Stimulated activated CD8-positive, alpha-beta memory T cell treated with anti-CD3 and anti-CD28 coated beads, Interleukin-2, amount 100 ng/mL, for 1 hour (primary cell): Measurements from ENCODE around the gene LRCH1.

Experiments used
- DNase-seq, 2 donors: peaks; one replicate each; pipeline ENCODE4 v3.0.0-alpha.2; 2020; ENCODE audit warnings: low read depth in 2 of 2

Gene LRCH1

DNA sequence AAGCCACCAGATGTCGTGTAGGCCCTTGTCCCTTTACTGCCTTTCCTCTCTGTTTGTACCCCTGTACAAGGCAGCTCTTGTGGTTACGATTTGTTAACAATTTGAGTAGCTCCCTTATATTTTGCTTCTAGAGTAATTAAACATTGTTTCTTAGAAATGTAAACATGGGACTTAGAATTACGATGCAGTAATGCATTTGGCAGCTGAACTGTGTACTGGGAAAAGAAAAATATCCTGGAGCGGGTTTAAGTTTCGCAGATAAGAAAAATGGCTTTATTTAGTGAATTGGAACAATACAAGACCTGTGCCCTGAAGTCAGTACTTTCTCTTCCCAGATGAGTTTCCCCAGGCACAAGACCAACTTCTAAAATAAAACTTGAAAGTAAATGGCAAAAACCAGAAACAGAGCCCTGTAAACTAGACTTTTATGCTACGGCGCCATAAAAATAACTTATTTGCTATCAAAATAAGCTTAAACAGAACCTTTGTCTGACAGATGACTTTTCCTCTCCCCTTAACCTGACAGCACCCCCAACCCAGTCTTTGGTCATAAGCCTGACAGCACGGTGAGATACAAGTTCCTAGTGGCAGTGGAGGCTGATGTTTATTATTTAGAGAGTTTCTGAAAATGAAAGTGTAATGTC, 63.0 kb downstream of the LRCH1 start:
- no peak for DNase-seq

DNA sequence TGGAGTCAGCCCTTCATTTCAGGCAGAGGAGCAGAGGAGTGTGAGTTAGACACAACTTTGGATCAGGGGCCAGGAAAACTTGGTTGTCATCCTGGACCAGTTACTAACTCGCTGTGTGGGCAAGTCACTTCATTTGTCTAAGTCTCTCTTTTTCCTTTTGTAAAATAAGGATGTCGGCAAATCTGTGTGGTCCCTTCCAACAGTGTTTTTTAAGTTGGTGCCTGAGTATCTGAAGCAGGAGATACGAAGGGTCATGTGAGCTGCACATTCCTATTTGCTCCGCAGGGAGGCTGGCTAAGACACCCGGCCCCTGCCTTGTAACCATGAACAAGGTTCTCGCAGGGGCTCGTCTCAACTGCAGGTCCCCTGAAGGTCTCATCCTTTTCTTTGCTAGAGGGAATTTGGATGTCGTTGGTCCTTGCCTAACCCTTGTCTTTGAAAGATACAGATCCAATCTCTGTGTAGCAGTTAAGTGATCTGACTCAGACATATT, 64.3 kb downstream of the LRCH1 start:
- DNase-seq: no peak

DNA sequence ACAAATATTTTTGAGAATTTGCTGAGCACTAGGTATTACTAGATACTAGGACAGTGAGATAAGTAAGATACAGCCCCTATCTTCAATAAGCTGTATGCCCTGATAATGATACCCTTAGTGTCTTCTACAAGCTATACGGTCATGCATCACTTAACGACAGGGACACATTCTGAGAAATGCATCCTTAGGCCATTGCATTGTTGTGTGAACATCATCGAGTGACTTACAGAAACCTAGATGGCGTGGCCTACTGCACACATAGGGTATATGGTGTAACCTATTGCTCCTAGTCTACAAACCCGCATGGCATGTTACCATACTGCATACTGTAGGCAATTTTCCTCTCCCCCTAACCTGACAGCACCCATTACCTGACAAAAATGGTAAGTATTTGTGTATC, 64.9 kb downstream of the LRCH1 start:
- DNase-seq: no peak

DNA sequence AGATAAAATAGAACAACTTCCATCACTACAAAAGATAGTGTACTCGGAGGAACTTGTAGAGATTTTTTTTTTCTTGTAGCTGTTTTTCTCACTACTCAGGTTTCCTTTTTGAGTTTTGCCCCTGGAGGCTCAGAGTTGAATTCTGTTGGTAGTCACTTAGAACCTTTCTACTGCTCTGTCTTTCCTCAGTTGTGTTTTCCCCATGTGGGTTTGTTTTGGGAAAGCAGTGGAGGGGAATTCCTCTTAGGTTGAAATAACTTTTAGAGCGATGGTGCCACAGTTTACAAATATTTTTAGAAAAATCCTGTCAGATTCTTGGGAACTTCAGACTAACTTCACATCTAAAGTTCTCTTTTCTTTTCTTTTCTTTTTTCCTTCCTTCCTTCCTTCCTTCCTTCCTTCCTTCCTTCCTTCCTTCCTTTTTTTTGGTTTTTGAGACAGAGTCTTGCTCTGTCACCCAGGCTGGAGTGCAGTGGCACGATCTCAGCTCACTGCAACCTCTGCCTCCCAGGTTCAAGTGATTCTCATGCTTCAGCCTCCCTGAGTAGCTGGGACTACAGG, 65.8 kb downstream of the LRCH1 start:
- DNase-seq: no peak

DNA sequence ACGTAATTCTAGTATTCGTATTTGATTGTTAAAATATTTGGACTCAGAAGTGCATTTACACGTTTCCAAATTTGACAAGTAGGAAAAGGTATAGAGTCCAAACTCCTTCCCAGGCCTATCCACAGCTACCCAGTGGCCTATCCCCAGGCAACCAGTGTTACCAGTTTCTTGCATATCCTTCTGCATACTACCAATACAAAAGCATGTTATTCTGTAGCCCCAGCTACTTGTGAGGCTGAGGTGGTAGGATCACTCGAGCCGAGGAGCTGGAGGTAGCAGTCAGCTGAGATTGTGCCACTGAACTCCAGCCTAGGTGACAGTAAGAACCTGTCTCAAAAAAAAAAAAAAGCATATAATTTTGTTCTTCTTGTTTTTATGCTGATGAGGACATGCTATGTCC, 67.1 kb downstream of the LRCH1 start:
- no peak for DNase-seq

DNA sequence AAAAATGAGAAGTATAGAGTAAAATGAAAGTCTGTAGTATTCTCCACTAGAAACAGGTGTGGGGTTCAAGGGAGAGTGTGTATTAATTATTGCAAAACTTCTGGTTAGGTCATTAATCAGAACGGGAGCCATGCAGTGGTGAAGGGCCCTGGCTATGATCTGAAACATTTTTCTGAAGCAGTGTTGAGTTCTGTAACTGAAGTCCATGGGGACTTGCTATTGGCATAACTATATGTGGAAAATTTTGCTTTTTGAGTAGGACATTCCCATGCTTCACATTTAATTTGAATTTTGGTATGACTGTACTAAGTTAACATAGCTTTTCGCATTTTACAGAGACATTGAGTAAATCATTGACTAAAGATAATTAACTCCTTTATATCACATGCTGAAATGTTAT, 67.5 kb downstream of the LRCH1 start:
- no peak for DNase-seq

DNA sequence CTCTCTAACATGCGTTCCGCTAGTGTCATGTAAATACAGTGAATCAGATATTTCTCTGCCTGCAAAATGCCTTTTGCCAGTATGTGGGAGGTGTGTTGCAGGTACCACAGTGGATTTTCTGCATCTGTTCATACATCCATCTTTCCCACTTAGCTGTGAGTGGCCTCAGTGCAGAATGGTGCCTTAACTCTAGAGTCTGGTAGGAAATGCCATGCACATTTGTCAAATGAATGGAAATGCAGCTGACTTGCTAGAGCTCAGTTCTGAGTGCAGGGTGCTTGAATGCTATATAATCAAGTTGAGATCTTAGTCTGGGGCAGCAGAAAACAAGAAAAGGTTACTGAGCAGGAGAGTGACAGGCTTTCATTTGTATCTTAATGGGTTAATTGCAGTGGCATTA, 68.2 kb downstream of the LRCH1 start:
- no peak for DNase-seq

DNA sequence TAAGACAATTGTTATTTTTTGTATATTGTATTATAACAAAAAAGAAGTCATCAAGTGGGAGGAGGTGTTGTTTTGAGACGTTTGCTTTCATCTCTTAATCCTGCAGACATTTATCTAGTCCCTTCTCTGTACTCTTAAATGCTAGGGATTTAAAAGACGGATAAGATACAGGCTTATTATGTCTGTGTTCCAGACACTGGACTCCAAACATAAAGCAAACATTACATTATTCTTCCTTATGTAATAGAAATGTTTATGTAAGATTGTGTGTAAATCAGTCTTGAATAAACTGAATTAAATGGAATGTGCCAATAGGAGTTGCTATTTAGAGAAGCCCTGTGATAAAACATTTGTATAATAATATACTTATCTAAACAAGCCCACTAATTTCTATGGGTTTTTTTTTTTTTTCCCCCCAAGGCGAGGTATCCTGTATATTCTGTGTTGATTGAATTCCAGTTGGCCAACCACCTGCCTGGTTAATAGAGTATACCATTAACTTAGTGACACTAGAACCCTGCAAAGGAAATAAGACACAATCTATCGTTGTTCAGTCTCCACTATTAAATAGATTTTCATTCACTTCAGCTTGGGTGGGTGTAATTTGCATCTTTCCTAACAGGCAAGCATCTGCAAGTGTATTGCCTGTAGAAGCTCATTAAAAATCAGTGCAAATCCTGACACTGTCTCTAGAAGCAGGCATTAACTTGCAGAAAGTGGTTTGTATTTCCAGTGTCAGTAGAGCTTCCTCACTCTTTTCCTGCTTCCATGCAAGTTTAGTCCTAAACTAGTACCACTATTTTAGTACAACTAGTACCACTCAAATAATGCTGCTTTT, 69.0 kb downstream of the LRCH1 start:
- DNase-seq: no peak

DNA sequence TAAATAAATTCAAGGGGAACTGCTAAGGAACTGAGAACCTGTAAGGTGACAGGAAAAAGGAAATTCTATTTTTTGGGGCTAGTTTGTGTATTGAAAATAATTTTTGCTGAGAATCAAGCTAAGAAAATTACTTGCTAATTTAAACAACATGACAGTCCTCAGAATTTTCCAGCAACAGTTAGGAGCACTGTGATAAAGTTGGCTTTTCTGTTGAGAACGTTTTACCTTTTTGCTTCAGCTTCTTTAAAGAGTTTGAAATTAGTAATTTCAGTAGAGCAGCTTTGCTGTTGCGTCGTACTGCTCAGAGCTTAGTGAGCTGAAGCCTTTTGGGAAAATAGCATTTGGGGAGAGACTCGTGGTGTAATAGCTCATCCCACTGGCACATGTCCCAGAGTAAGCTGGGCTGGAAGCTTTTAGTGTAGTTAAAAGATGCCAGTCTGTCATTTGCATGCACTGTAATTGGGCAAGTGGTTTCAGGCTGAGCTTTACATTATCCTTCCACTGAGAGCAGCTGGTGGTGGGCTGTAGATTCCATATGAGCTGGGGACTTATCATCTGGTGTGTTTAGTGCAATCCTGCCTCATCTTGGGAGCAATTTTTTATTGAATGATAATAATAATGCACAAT, 69.8 kb downstream of the LRCH1 start:
- DNase-seq: no peak

DNA sequence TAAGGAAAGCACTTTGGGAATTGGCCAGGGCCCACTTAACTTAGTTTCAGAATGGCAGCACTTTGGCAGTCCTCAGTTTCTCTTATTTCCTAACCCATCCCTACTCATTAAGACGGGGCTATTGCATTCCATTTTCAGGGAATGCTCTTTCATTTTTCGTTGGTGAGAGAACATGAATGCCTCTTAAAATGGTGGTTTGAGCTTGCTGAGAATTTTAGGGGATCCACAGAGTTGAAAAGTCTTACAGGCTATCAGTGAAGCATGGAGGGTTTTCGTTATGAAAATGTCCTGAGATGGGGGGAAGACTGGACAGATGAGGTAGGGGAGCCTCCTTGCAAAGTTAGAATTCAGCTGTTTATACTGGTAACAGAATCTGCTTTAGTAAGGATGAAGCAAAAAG, 71.4 kb downstream of the LRCH1 start:
- no peak for DNase-seq

DNA sequence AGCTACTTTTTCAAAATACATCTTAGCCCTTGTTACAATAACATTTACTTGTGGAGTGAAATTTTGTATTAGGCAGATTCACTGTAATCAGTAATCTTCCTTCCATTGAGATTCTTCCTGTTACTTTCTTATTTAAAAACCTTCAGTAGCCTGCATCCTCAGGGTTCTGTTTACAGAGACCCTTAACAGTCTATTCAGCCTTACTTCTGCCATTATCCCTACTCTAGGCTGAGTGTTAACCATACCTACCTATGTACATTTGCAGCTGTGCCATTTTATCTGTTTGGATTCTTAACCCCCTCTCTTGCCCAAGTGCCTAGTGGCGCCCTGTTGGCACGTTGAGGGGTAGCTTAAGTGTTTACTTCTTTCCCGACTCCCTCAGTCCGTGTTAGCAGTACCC, 71.9 kb downstream of the LRCH1 start:
- no peak for DNase-seq

DNA sequence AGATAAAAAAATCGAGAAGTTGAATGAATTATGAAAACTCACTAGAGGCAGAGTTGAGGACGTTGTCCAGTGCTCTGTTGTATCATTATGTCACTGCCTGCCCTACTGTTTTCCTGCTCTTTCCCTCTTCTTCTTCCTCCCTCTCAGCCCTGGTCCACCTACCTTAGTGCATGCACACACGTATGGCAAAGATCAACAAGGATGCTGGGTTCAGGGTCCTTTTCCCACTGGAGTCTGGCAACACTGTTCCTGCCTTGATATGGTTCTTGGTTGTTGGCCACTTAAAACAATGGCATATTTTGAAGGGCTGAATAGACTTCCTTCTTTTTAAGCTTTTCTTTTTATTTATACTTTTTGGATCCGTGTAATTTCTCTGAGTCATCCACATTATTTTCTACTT, 74.5 kb downstream of the LRCH1 start:
- no peak for DNase-seq

DNA sequence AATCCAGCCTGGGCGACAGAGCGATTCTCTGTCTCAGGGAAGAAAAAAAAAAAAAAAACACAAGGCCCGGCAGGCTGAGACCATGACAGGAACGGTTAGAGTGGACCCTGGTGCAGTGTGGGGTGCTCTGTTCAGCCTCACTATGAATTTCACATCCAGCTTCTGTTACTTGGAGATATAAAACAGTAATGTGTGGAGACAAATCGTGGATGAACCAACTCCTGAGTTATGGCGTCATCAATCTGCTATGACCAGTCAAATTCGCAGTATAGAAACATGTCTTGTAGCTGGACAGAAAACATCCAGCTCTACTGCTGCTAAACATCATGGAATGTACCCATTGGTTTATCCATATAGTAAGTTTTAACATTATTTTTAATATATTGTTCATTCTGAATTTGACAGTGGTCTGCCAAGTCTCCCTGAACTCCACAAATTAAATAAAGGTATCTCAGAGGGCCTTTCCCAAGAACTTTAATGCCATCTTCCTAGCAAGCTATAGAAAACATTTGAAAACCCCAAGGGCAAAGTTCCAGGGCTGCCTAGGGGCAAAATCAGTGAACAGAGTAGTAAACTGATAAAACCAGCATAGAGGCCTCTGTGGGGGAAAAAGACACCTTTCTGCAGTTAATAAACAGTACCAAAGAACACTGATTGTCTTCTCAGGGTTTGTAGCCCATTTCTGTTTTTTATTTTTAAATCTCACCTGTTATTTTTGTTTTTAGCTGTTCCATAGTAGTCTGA, 75.8 kb downstream of the LRCH1 start:
- no peak for DNase-seq

DNA sequence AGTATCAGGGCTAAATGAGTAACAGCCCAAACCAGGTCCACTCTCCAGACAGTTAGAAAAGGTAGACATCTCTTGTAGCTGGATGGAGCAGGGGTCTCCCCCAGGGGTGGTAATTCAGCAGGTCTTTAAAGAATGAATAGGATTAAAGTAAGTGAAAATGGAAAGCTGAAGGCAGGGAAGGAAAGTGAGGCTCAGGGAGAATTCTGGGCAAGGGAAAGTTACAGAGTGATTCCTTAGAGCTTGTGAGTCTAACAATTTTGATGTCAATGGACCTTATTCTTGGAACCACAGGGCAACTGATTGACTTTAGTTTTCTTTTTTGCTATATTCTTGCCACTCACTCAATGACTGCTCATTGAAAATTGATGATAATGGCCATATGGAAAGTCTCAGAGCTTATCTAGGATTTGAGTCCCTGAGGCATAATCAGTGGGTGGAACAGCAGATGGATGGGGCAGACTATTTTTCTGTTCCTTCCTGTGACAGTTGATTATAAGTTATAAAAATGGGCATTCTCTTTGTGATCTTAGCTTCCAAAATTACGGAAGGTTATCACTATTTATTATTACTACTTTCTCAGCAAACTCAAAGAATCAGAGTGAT, 76.9 kb downstream of the LRCH1 start:
- no peak for DNase-seq

DNA sequence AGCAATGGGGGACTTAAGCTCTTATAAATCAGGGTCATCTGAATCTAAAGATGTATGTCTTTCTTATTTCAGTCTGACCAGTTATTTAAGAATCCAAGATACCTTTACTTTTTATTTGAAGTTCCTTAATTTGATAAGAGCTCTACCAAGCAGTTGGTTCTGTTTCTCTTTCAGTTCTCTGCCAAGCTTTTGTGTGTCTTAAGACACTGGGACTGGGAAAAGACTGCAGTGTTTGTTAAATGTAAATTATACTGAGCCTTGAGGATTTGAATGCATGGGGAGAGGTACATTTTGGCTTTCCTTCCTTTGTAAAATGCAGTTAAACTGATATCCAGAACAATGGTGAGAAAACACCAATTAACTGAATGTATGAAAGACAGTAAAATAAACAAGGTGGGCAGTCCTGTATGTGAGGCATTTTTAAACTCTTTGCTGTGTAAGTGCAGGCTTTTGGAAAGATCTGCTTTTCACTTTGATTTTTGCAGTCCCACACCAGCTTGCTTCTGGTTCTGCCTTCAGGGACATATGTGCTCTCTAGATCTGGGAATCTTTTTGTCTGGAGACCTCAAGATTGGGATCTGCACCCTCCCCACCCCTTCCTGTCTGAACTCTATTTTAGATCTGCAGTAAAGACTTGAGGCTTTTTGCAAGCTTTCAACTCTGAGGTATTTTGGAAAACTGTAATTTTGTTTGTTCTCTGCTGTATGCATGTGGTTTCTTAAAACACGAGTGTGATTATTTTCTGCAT, 77.6 kb downstream of the LRCH1 start:
- no peak for DNase-seq

DNA sequence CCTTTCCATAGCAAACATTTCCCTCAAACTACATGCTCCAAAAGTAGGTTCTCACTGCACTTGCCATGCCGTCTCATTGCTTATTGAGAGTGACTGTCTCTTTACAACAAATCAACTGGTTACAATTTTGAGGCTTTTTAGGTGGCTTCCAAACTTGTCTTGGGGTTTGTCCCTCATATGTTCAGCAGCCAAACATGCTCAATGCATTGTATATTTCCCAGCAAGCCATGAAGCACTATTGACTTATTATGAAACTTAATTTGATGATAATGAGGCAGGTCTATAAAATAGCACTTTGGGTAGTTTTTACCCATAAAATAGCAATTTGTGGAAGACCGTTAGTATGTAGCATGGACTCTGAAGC, 78.2 kb downstream of the LRCH1 start:
- DNase-seq: no peak

DNA sequence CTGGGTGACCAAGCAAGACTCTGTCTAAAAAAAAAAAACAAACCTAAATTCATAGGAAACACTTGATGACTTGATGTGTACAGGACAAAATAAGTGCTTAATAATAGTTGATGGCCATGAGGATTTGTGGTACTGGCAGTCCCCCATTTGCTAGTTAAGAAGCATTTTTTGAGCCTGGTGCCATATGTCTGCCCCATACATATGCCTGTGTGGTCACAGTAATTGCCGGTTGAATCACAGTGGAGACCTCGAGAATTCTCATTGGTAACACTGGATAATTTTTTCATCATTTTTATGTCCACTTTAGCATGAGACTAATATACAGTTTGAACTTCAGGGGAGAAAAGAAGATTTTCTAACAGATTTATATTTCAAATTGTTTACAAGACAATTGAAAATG, 79.2 kb downstream of the LRCH1 start:
- DNase-seq: no peak

DNA sequence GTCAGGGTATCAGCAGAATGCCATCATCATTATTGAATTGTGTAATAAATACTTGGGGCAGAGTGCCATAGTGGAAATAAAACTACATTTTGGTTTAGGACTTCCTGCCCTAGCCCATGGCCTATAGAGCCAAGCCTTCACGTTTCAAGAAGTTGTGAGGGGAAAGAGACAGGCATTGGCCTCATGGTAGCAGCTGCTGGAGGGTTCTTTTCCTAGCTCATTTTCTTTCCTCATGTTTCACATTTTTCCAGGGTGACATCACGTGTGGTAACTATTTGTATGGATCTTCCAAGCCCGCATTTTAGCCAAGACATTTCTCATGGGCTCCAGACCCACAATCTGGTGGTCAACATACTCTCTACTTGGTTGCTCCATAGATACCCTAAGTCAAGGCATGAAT, 80.4 kb downstream of the LRCH1 start:
- no peak for DNase-seq

DNA sequence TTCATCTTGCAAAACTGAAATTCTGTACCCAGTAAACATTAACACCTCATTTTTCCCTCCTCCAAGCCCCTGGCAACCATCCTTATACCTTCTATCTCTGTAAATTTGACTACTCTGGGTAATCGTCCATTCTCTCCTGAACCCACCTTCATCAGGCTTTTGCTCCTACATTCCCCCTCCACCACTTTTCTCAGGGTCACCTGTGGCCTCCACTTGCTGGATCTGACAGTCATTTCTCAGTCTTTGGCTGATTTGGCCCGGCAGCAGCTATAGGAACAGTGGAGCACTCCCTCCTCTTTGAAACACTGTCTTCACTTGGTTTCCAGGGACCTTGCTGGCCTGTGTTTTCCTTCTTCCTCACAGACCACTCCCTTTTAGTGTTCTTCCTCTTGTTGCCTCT, 83.5 kb downstream of the LRCH1 start:
- no peak for DNase-seq

DNA sequence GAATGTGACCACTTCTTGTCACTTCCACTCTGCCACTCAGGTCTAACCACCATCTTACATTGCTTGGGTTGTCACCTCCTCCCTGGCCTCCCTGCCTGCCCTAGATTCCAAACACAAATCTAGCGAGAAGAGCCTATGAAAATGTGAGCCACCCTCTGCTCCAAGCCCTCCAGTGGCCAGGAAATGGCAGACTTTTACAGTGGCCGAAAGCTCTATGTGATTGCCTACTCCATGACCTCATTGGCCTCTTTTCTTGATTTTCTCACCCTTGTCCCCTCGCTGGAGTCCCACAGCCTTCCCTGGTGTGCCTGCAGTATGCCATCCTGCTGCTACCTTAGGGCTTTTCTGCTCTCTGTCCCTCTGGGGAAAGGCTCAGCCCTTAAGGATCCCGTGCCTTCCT, 84.2 kb downstream of the LRCH1 start:
- no peak for DNase-seq

DNA sequence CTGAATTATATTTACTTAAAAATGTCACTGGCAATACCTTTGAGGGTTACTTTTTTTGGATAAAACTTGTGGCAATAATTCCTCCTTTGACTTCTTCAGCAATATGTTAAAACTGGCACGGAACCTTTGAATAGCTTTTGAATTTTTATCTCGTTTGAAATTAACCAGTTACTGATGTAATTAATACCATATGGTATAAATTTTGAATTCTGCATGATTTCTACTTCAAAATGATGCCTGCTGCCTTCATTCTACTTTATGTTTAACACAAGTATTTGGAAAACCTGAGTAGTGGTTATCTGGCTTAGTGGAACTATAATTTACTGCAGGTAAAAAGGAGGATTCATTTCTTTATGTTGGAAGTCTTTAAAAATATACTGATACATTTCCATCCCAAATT, 85.3 kb downstream of the LRCH1 start:
- DNase-seq: no peak
